Neuronal stem cell (in vitro differentiated cells): ENCODE data around the gene ZNF10.

ENCODE experiments used
- DNase-seq: peaks from one replicate; pipeline ENCODE4 v3.0.0-alpha.2; 2013; ENCODE audit warnings: low spot score
- H2AFZ ChIP-seq: one replicate; pipeline ENCODE4 v1.6.1; 2013; ENCODE audit warnings: mild to moderate bottlenecking, low read length, inconsistent platforms
- H2AK5ac ChIP-seq: 2 replicates; pipeline ENCODE4 v1.6.1; 2013; ENCODE audit warnings: low read depth, mild to moderate bottlenecking, inconsistent platforms, low read length, moderate library complexity, mixed read lengths
- H2BK120ac ChIP-seq: 2 replicates; pipeline ENCODE4 v1.6.1; 2013; ENCODE audit warnings: low read depth, mild to moderate bottlenecking, inconsistent platforms, low read length, moderate library complexity, mixed read lengths
- H2BK12ac ChIP-seq: one replicate; pipeline ENCODE4 v1.6.1; 2013; ENCODE audit warnings: low read length, inconsistent platforms
- H2BK15ac ChIP-seq: 2 replicates; pipeline ENCODE4 v1.6.1; 2013; ENCODE audit warnings: mild to moderate bottlenecking, low read length, inconsistent platforms, mixed read lengths
- H2BK5ac ChIP-seq: one replicate; pipeline ENCODE4 v1.6.1; 2013; ENCODE audit warnings: inconsistent platforms, mild to moderate bottlenecking, low read length, moderate library complexity
- H3K14ac ChIP-seq: one replicate; pipeline ENCODE4 v1.6.1; 2013; ENCODE audit warnings: low read length, inconsistent platforms
- H3K18ac ChIP-seq: 2 replicates; pipeline ENCODE4 v1.6.1; 2013; ENCODE audit warnings: low read length, inconsistent platforms
- H3K23ac ChIP-seq: 2 replicates; pipeline ENCODE4 v1.6.1; 2013; ENCODE audit warnings: low read depth, mild to moderate bottlenecking, mixed read lengths, low read length, inconsistent platforms; ENCODE audit not compliant: poor library complexity
- H3K27ac ChIP-seq: replicated peaks from 3 replicates; pipeline ENCODE4 v1.5.1; 2013; ENCODE audit warnings: low read length, inconsistent platforms
- H3K27me3 ChIP-seq, 3 experiments: 2 replicates each; pipeline ENCODE4 v1.6.1; 2013; ENCODE audit warnings: low read length in 3 of 3, mild to moderate bottlenecking in 2 of 3, inconsistent platforms in 1 of 3, low read depth in 1 of 3, mixed read lengths in 1 of 3, moderate library complexity in 1 of 3; ENCODE audit not compliant: control insufficient read depth in 3 of 3, insufficient read depth in 3 of 3
- H3K36me3 ChIP-seq, 2 donors: replicated peaks in 1 of 2; 2 replicates each; pipeline ENCODE4 v1.6.1; 2013; ENCODE audit warnings: low read length in 2 of 2; ENCODE audit not compliant: control insufficient read depth in 2 of 2, insufficient read depth in 2 of 2
- H3K4ac ChIP-seq: 2 replicates; pipeline ENCODE4 v1.6.1; 2013; ENCODE audit warnings: inconsistent platforms, mild to moderate bottlenecking, low read length, moderate library complexity
- H3K4me1 ChIP-seq, 2 donors: 1 replicate in 1 of 2; 2 replicates in 1 of 2; pipeline ENCODE4 v1.6.1; 2013; ENCODE audit warnings: low read length in 2 of 2, low read depth in 1 of 2; ENCODE audit not compliant: control insufficient read depth in 2 of 2, insufficient read depth in 1 of 2
- H3K4me2 ChIP-seq: one replicate; pipeline ENCODE4 v1.6.1; 2013; ENCODE audit warnings: mild to moderate bottlenecking, low read length, inconsistent platforms; ENCODE audit not compliant: insufficient read depth, poor library complexity, severe bottlenecking
- H3K4me3 ChIP-seq, 2 donors: 2 replicates each; pipeline ENCODE4 v1.5.1; 2013; ENCODE audit warnings: low read length in 2 of 2, mild to moderate bottlenecking in 2 of 2, inconsistent platforms in 1 of 2, moderate library complexity in 1 of 2
- H3K79me1 ChIP-seq: one replicate; pipeline ENCODE4 v1.6.1; 2013; ENCODE audit warnings: low read depth, mild to moderate bottlenecking, inconsistent platforms, low read length, moderate library complexity
- H3K9ac ChIP-seq: one replicate; pipeline ENCODE4 v1.6.1; 2013; ENCODE audit warnings: mild to moderate bottlenecking, low read depth, low read length, inconsistent platforms; ENCODE audit not compliant: poor library complexity
- H3K9me3 ChIP-seq, 2 donors: replicated peaks in 1 of 2; 2 replicates each; pipeline versions ENCODE3 to v1.6.1; 2013; ENCODE audit warnings: low read length in 2 of 2, mild to moderate bottlenecking in 2 of 2, inconsistent platforms in 1 of 2, low read depth in 1 of 2, mixed read lengths in 1 of 2, moderate library complexity in 1 of 2; ENCODE audit not compliant: control insufficient read depth in 2 of 2, insufficient read depth in 1 of 2
- H4K8ac ChIP-seq: one replicate; pipeline ENCODE4 v1.6.1; 2013; ENCODE audit warnings: low read depth, mild to moderate bottlenecking, inconsistent platforms, low read length, moderate library complexity
- H4K91ac ChIP-seq: one replicate; pipeline ENCODE4 v1.6.1; 2013; ENCODE audit warnings: low read length, low read depth, mild to moderate bottlenecking, inconsistent platforms; ENCODE audit not compliant: poor library complexity
- WGBS, 2 donors: extraction: QIAGEN DNeasy Blood & Tissue Kit; methylation state at CpG; one replicate each; pipeline ENCODE4 v1.1.7; 2013; ENCODE audit warnings: missing lambda C conversion rate in 2 of 2, mixed read lengths in 1 of 2; ENCODE audit not compliant: insufficient read length in 2 of 2, insufficient replicate concordance in 1 of 2; ENCODE audit errors: extremely low coverage in 2 of 2; 5-methylcytosine and 5-hydroxymethylcytosine counted together

Gene ZNF10

DNA sequence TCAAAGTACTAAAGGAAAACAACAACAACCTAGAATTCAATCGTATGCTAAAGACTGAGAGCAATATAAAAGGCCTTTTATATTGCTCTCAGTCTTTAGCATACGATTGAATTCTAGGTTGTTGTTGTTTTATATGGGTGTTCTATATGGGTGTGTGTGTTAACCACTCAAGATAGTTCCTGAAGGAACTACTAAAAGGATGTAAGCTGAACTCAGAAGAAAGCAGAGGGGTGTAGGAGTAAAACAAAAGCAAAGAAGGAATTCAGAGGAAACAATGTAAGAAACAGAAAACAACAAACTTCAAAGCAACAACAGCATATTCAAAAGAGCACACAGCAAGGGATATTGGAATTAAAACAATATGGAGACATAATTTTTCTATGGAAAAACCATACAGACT lies 5.8 kb upstream of the ZNF10 start:
- Histone ChIP-seq H3K4me1 (no peaks in the 10 kb centered on the region), H3K23ac (no peak overlapping the region), H3K36me3 (peaks cover 21 to 87% of the 10 kb centered on the region in 2 donors), H3K4me2 (no peak overlapping the region), H2BK120ac (no peak overlapping the region), H2AFZ (no peak overlapping the region), H3K9ac (no peak overlapping the region), H2BK12ac (no peak overlapping the region), H3K27me3 (no peaks in the 10 kb centered on the region), H2AK5ac (no peak overlapping the region), H3K14ac (no peak overlapping the region), H3K79me1 (peaks cover 2% of the 10 kb centered on the region), H3K4me3 (no peak overlapping the region), H2BK5ac (no peak overlapping the region), H3K18ac (no peak overlapping the region), H2BK15ac (no peak overlapping the region), H3K9me3 (peaks cover 35 to 95% of the 10 kb centered on the region in 2 donors), H4K8ac (no peak overlapping the region), H3K27ac (no peak overlapping the region), H3K4ac (no peak overlapping the region), H4K91ac (no peak overlapping the region)
- WGBS, 2 donors, result no CpG with 5 or more reads among the region's 2 CpGs
- no peak for DNase-seq

DNA sequence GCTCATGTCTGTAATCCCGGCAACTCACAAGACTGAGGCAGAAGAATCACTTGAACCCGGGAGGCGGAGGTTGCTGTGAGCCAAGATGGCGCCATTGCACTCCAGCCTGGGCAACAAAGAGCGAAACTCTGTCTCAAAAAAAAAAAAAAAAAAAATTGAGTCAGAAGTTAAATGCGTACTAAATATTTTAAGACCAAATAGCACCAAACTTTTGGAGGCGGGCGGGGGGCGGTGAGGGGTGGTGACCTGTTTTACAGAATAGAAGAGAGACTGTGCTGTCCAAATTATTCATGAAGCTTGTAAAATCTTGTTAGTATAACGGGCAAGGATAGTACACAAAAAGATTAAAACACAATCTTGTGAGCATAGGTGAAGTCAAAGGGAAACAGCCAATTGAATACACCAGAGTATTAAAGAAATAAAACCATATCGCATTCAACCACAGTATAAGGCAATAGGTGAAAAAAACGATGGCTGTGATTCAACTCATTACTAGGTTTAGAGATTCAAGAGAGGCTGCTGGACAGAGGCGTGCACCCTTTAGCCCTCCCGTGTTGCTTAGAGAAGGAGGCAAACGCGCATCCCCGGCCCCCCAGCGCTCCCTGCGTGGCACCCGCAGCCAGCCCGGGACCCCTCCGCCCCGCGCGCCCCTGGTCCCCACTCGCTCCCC lies 924 bp upstream of the ZNF10 start:
- H2BK5ac ChIP-seq, result no peak overlapping the region
- H2BK15ac ChIP-seq, result peak overlapping the region; percentile 15
- H3K4me2 ChIP-seq, result peak overlapping the region; percentile 37
- no peaks in the 10 kb centered on the region for H3K4me1 ChIP-seq
- no peak overlapping the region for H2AK5ac ChIP-seq
- peaks cover 5% of the 10 kb centered on the region for H3K79me1 ChIP-seq
- peak overlapping the region; percentile 67 for H2BK120ac ChIP-seq
- peak overlapping the region; percentile 75 for H3K14ac ChIP-seq
- H2AFZ ChIP-seq, result peak overlapping the region; percentile 98
- WGBS, 2 donors, result no CpG with 5 or more reads among the region's 26 CpGs
- peak overlapping the region; percentile 95 for H3K27ac ChIP-seq
- H3K23ac ChIP-seq, result peak overlapping the region; percentile 87
- H3K9me3 ChIP-seq, result peaks cover 24 to 79% of the 10 kb centered on the region in 2 donors
- H3K27me3 ChIP-seq, result no peaks in the 10 kb centered on the region
- H4K91ac ChIP-seq, result no peak overlapping the region
- peaks cover 15 to 70% of the 10 kb centered on the region in 2 donors for H3K36me3 ChIP-seq
- H3K9ac ChIP-seq, result peak overlapping the region; percentile 98
- DNase-seq, result no peak
- no peak overlapping the region for H4K8ac ChIP-seq
- H3K18ac ChIP-seq, result peak overlapping the region; percentile 99
- peak overlapping the region; percentile 69 to 98 for H3K4me3 ChIP-seq
- no peak overlapping the region for H3K4ac ChIP-seq
- H2BK12ac ChIP-seq, result no peak overlapping the region

DNA sequence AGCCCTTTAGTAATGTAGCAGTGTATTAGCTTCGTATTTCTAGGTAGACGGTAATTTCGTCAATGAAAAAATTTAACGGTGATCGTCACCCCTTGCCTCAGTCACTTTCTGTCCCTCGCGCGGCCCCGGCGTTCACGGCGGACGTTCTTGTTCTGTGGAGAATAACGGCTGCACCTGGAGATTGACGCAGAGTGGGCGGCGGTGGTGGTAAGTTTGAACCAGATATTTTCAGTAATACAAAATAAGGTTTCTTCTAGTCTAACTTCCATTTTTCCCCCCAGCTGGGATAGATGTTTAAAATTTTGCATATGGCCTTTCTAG lies 341 bp downstream of the ZNF10 start:
- no CpG with 5 or more reads among the region's 17 CpGs for WGBS, 2 donors
- Histone ChIP-seq H3K9me3 (peaks cover 29 to 80% of the 10 kb centered on the region in 2 donors), H3K4me1 (no peaks in the 10 kb centered on the region), H2AFZ (peak overlapping the region; percentile 98), H3K14ac (peak overlapping the region; percentile 9), H3K79me1 (peaks cover 7% of the 10 kb centered on the region), H3K23ac (no peak overlapping the region), H3K27me3 (no peaks in the 10 kb centered on the region), H3K4me2 (peak overlapping the region; percentile 76), H3K4ac (no peak overlapping the region), H3K4me3 (peak overlapping the region; percentile 69 to 86), H2BK5ac (no peak overlapping the region), H2BK120ac (no peak overlapping the region), H2BK12ac (no peak overlapping the region), H3K36me3 (peaks cover 23 to 74% of the 10 kb centered on the region in 2 donors), H3K9ac (peak overlapping the region; percentile 71), H2AK5ac (no peak overlapping the region), H2BK15ac (no peak overlapping the region), H3K18ac (peak overlapping the region; percentile 91), H3K27ac (peak overlapping the region; percentile 95), H4K91ac (no peak overlapping the region), H4K8ac (no peak overlapping the region)
- DNase-seq, result no peak

DNA sequence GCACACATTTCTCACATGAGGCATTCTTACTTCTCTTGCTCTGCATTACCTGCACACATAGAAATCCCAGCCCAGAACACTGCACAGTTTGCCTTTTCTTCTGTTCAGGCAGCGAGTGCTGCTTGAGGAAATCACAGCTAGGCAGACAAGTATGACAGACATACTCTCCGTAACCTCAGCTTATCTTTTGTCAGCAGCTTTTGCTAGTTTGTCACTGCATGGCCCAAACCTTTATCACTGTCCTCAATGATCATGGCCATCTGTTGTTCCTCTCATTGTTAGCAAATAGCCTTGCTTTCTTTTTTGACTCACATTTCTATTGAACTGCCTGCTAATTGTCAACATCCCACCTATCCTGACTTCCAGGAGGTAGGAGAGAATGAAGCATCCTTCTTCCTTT lies 5.3 kb downstream of the ZNF10 start:
- no peak overlapping the region for H2BK5ac ChIP-seq
- H3K79me1 ChIP-seq, result peaks cover 5% of the 10 kb centered on the region
- no peak overlapping the region for H2BK15ac ChIP-seq
- H2BK12ac ChIP-seq, result no peak overlapping the region
- no peak overlapping the region for H3K14ac ChIP-seq
- no peak for DNase-seq
- H3K4me3 ChIP-seq, result no peak overlapping the region
- H3K36me3 ChIP-seq, result peaks cover 34 to 93% of the 10 kb centered on the region in 2 donors
- no peak overlapping the region for H2BK120ac ChIP-seq
- no peak overlapping the region for H3K23ac ChIP-seq
- H2AFZ ChIP-seq, result no peak overlapping the region
- H3K4ac ChIP-seq, result no peak overlapping the region
- H3K27ac ChIP-seq, result no peak overlapping the region
- no peaks in the 10 kb centered on the region for H3K4me1 ChIP-seq
- H3K18ac ChIP-seq, result no peak overlapping the region
- peaks cover 52 to 94% of the 10 kb centered on the region in 2 donors for H3K9me3 ChIP-seq
- no peak overlapping the region for H4K8ac ChIP-seq
- no peak overlapping the region for H2AK5ac ChIP-seq
- H4K91ac ChIP-seq, result no peak overlapping the region
- no peaks in the 10 kb centered on the region for H3K27me3 ChIP-seq
- WGBS, 2 donors, result no CpG with 5 or more reads among the region's 2 CpGs
- no peak overlapping the region for H3K9ac ChIP-seq
- H3K4me2 ChIP-seq, result no peak overlapping the region
